Esophagus squamous epithelium (tissue), 5 donors: ENCODE results near the gene PRKCI. TPM values are rescaled to one million over a fixed set of nuclear protein-coding genes. Genes with fewer than 3 reads are reported as not detected.
"Not testable (repeated sequence)": the region's sequence is repeated elsewhere in the genome, so short reads cannot be mapped to it uniquely, and the experiment has no call there.

Experiments used
- DNase-seq: peaks from one replicate; lab custom pipeline; 2025; lab: John Stamatoyannopoulos, UW
- H3K27ac ChIP-seq, 4 donors: fragments of 200-600 bp; sonication (generic); one replicate each; pipeline ENCODE4 v1.5.1; 2016 to 2019; ENCODE audit warnings: mild to moderate bottlenecking in 1 of 4
- H3K27me3 ChIP-seq, 4 donors: fragments of 200-600 bp; sonication (generic); 1 replicate in 3 of 4; 2 replicates in 1 of 4; pipeline versions ENCODE4 v1.5.1 to v1.6.0; 2017 to 2021; ENCODE audit warnings: antibody characterized with exemption in 1 of 4
- H3K36me3 ChIP-seq, 3 donors: fragments of 200-600 bp; sonication (generic); one replicate each; pipeline ENCODE4 v1.5.1; 2016 to 2019
- H3K4me1 ChIP-seq, 3 donors: fragments of 200-600 bp; sonication (generic); one replicate each; pipeline ENCODE4 v1.5.1; 2017 to 2019
- H3K4me3 ChIP-seq, 4 donors: fragments of 200-600 bp; sonication (generic); 1 replicate in 3 of 4; 2 replicates in 1 of 4; pipeline ENCODE4 v1.5.1; 2016 to 2019; ENCODE audit warnings: mild to moderate bottlenecking in 2 of 4, moderate library complexity in 1 of 4
- H3K9me3 ChIP-seq, 3 donors: fragments of 200-600 bp; sonication (generic); one replicate each; pipeline ENCODE4 v1.5.1; 2016 to 2019
- POLR2A ChIP-seq, 4 donors: fragments of 450-650 bp; IDR thresholded peaks; one replicate each; pipeline ENCODE4 v1.6.1; 2017; ENCODE audit warnings: antibody characterized with exemption in 4 of 4, mild to moderate bottlenecking in 4 of 4, moderate library complexity in 3 of 4
- WGBS, 2 donors: methylation state at CpG; one replicate each; pipeline ENCODE4 v1.1.5; 2018; 5-methylcytosine and 5-hydroxymethylcytosine counted together
- intact Hi-C: fragments of 100-400 bp; cut with DNase I; formaldehyde crosslinking; loops from one replicate; pipeline ENCODE4 v1.15.0; 2022
- total RNA-seq, 4 donors: library from RNA; depleted of rRNA; stranded (reverse); fragments of >200 nt; gene quantifications; one replicate each; pipeline ENCODE4 v1.1.0, GENCODE V29; 2016
- TF ChIP-seq, protein P1 (sequence below), 6 experiments: fragments of 450-650 bp in 4 of 6; fragments of 200-600 bp in 2 of 6; sonication (generic) in 2 of 6; IDR thresholded peaks; one replicate each; pipeline ENCODE4 v1.5.1; 2016 to 2019; ENCODE audit warnings: antibody characterized with exemption in 6 of 6, mild to moderate bottlenecking in 4 of 6, moderate library complexity in 4 of 6
- donor health status: DM: yes; HTN: yes; CAD: no.

PRKCI gene
- total RNA-seq, 4 donors from 2014 or later = 27.7 to 41.1 (median 35.3) TPM

DNA sequence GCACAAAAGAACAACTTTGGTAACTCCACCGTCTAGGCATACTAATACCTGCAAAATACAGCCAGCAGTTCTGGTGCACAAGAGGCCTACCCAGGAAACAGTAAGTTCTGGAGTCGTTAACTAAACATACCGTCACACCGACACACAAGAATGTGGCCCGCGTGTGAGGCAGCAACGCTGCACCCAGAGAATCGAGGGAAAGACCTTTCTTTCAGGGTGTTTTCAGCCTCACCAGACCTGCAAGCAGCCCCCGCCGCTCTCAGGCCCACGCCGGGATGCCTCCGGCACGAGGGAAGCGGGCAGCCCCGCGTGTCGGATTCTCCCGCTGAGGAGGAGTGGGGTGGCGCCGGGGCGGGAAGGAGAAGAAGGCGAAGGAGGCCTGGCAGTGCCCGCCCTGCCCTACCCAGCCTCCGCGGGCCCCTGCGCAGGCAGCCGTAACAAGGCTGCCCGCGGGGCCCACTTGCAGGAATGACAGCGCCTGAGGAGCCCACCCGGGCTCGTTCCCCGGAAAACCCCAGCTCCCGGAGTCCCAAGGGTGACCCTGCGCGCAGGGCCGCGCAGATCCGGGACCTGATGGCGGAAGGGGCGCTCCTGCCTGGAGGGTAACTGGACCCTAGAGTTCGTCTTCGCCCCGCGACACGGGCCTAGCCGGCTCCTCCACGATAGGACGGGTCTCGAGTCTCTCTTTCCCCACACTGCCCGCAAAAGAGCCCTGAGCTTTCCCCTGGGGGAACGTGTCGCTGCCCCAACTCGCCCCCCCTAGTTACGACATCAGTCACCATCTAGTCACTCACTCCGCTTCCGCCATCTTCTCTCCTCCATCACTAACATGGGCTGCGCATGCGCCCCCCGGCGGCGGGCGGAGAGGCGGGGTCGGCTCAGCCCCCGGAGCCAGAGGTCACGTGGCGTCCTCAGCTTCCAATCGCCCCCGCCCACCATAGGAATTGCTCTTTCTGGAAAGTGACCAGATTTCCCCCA, 41.0 kb upstream of the PRKCI start, which contains the start of gene PHC3:
TSS of gene PHC3 (minus strand) at position 826 of the 978 bp plus-strand sequence. CDS start at position 808, 18 bp downstream.
- peak within 1 kb of the TSS; percentile 91 to 99 (median 96) for H3K27ac ChIP-seq
- H3K4me1 ChIP-seq = peaks cover 0 to 42% (median 18%) of the 10 kb centered on the region in 3 donors
- intact Hi-C loops = no loop called here
- peaks cover 0 to 27% (median 0%) of the 10 kb centered on the region in 3 donors for H3K36me3 ChIP-seq
- DNase-seq = peak; percentile 50
- TF ChIP-seq POLR2A (IDR thresholded peaks at IDR 0.05) = peak in 3 of 4 donors; percentile 73 to 86 (median 76)
- TF ChIP-seq, protein P1, sequence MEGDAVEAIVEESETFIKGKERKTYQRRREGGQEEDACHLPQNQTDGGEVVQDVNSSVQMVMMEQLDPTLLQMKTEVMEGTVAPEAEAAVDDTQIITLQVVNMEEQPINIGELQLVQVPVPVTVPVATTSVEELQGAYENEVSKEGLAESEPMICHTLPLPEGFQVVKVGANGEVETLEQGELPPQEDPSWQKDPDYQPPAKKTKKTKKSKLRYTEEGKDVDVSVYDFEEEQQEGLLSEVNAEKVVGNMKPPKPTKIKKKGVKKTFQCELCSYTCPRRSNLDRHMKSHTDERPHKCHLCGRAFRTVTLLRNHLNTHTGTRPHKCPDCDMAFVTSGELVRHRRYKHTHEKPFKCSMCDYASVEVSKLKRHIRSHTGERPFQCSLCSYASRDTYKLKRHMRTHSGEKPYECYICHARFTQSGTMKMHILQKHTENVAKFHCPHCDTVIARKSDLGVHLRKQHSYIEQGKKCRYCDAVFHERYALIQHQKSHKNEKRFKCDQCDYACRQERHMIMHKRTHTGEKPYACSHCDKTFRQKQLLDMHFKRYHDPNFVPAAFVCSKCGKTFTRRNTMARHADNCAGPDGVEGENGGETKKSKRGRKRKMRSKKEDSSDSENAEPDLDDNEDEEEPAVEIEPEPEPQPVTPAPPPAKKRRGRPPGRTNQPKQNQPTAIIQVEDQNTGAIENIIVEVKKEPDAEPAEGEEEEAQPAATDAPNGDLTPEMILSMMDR (IDR thresholded peaks at IDR 0.05) = peak in 5 of 6 experiments; percentile 25 to 48 (median 35)
- peak within 1 kb of the TSS; percentile 73 to 87 (median 76) for H3K4me3 ChIP-seq
- H3K9me3 ChIP-seq = no peaks in the 10 kb centered on the region
- 0 to 1% methylated on average over 28 to 35 of the region's 71 CpGs for WGBS, 2 donors
- no peaks in the 10 kb centered on the region for H3K27me3 ChIP-seq

DNA sequence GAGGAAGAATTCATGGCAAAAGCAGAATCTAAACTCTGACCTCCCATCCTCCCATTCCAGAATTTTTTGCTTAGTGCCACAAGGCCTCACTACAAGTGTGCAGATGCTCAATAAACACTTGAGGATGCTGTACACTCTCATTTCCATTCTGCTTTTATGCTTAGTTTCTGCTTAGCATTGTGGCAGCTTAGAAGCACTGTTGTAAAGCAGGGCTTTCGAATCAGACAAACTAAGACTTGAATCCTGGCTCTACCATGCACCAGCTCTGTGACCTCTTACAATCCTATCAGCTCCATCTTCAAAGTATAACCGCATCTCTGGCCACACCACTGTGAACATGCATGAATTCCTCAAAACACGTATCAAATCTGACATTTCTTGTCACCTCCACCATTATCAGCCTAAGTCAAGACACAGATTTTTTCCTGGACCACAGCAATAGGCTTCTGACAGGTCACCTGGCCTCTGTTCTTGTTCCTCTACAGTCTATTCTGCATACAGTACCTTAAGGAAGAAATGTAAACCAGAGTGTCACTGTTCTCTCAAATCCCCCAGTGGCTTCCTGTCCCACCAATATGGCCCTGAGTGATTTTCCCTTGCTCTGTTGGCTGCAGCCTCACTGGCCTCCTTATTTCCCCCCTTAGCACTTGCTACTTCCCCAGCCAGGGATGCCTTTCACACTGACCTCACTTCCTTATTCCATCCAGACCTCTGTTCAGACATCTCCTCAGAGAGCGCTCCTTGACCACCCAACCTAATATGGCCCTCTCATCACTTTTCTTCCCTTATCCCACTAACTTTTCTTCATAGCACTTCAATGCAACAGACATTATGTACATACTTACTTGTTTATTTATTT, 32.6 kb upstream of the PRKCI start:
- DNase-seq = no peak
- Histone ChIP-seq H3K4me1 (peaks cover 0 to 8% (median 3%) of the 10 kb centered on the region in 3 donors), H3K9me3 (no peaks in the 10 kb centered on the region), H3K36me3 (no peaks in the 10 kb centered on the region), H3K4me3 (no peak overlapping the region), H3K27ac (no peak overlapping the region), H3K27me3 (no peaks in the 10 kb centered on the region)
- intact Hi-C loops = no loop called here
- TF ChIP-seq POLR2A (IDR thresholded peaks at IDR 0.05) = no peak
- TF ChIP-seq, protein P1 (IDR thresholded peaks at IDR 0.05) = no peak
- 77 to 82% methylated on average over 4 of the region's 4 CpGs for WGBS, 2 donors

DNA sequence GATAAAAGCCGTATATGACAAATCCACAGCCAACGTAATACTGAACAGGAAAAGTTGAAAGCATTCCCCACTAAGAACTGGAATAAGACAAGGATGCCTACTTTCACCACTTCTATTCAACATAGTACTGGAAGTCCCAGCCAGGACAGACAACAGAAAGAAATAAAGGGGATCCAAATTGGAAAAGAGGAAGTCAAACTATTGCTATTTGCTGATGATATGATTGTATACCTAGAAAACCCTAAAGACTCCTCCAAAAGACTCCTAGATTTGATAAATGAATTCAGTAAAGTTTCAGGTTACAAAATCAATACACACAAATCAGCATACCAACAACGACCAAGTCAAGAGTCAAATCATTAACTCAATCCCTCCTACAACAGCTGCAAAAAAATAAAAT, 26.5 kb upstream of the PRKCI start:
- H3K27ac ChIP-seq, intact Hi-C loops, H3K4me1 ChIP-seq, H3K27me3 ChIP-seq, H3K36me3 ChIP-seq, DNase-seq, H3K9me3 ChIP-seq, H3K4me3 ChIP-seq: not testable (repeated sequence)
- WGBS, 2 donors = 71 to 78% methylated on average over 3 of the region's 3 CpGs

- Histone ChIP-seq H3K4me1 (peaks cover 0 to 5% (median 0%) of the 10 kb centered on the region in 3 donors), H3K27ac (peak overlapping the region in 1 of 4 donors; percentile 13), H3K36me3 (no peaks in the 10 kb centered on the region), H3K27me3 (no peaks in the 10 kb centered on the region), H3K9me3 (no peaks in the 10 kb centered on the region), H3K4me3 (no peak overlapping the region)
- 88 to 92% methylated on average over 3 of the region's 3 CpGs for WGBS, 2 donors
- DNase-seq = no peak
- intact Hi-C loops = no loop called here
- TF ChIP-seq POLR2A (IDR thresholded peaks at IDR 0.05) = no peak
- TF ChIP-seq, protein P1 (IDR thresholded peaks at IDR 0.05) = no peak
Observed at GRCh38 chr3:170196833-170197232, 25.4 kb upstream of the PRKCI start.

DNA sequence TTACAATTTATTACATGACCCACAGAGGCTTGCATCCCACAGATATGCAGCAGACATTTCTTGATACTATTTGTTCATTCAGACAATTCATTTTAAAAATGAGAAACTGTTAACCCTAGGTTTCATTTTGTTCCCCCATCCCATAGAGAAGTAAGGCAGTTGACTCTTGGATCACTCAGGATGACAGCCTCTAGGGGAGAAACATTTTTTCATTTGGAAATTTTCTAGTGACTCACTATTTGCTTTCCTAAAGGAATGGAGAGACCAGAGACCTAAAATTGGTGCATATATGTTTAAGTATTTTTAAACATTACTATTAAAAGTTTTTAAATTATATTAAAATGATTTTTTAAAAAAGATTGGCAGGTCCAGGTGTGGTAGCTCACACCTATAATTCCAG, 21.2 kb upstream of the PRKCI start:
- Histone ChIP-seq H3K9me3 (no peaks in the 10 kb centered on the region), H3K4me1 (peaks cover 0 to 5% (median 0%) of the 10 kb centered on the region in 3 donors), H3K27me3 (no peaks in the 10 kb centered on the region), H3K4me3 (no peak overlapping the region), H3K36me3 (no peaks in the 10 kb centered on the region), H3K27ac (no peak overlapping the region)
- no peak for TF ChIP-seq POLR2A (IDR thresholded peaks at IDR 0.05)
- TF ChIP-seq, protein P1 (IDR thresholded peaks at IDR 0.05) = no peak
- intact Hi-C loops = no loop called here
- no peak for DNase-seq
